Gastroesophageal sphincter (tissue), 3 donors: ENCODE measurements around the gene EHBP1.

Experiments used
- CTCF ChIP-seq, 4 experiments: fragments of 200-600 bp in 2 of 4; fragments of 450-650 bp in 2 of 4; sonication (generic) in 1 of 4; IDR thresholded peaks; one replicate each; pipeline ENCODE4 v1.5.1; 2017 to 2019; ENCODE audit warnings: antibody characterized with exemption in 4 of 4, mild to moderate bottlenecking in 2 of 4, moderate library complexity in 2 of 4
- EP300 ChIP-seq: sonication (generic); formaldehyde crosslinking; IDR thresholded peaks from one replicate; pipeline ENCODE4 v1.6.1; 2017; ENCODE audit warnings: antibody characterized with exemption, mild to moderate bottlenecking

- TF ChIP-seq CTCF (IDR thresholded peaks at IDR 0.05) (no peak), EP300 (no peak)
Observed at GRCh38 chr2:62971936-62972335, 266.4 kb downstream of the EHBP1 start.
